Liver (tissue), 9 donors: ENCODE measurements around the gene ARL6IP4. TPM values are rescaled to one million over a fixed set of nuclear protein-coding genes. Genes with fewer than 3 reads are reported as not detected.

ENCODE experiments used
- DNase-seq: peaks from one replicate; pipeline ENCODE4 v3.0.0-alpha.2; 2017; ENCODE audit warnings: low spot score
- H3K27ac ChIP-seq, 2 donors: one replicate each; pipeline ENCODE4 v1.7.0; 2013; ENCODE audit warnings: inconsistent platforms in 2 of 2, low read length in 2 of 2, control low read depth in 1 of 2, low read depth in 1 of 2, mild to moderate bottlenecking in 1 of 2
- H3K27me3 ChIP-seq, 4 donors: one replicate each; pipeline versions ENCODE4 v1.6.1 to v1.7.0; 2013; ENCODE audit warnings: low read length in 3 of 4, inconsistent platforms in 1 of 4, mild to moderate bottlenecking in 1 of 4, moderate library complexity in 1 of 4; ENCODE audit not compliant: control insufficient read depth in 4 of 4, insufficient read depth in 4 of 4
- H3K36me3 ChIP-seq, 4 donors: one replicate each; pipeline versions ENCODE4 v1.6.1 to v1.7.0; 2013; ENCODE audit warnings: low read length in 3 of 4, mild to moderate bottlenecking in 3 of 4, low read depth in 1 of 4, moderate library complexity in 1 of 4; ENCODE audit not compliant: control insufficient read depth in 4 of 4, insufficient read depth in 3 of 4
- H3K4me1 ChIP-seq, 4 donors: one replicate each; pipeline versions ENCODE4 v1.6.1 to v1.7.0; 2013; ENCODE audit warnings: low read length in 3 of 4, mild to moderate bottlenecking in 3 of 4, moderate library complexity in 1 of 4; ENCODE audit not compliant: control insufficient read depth in 4 of 4, insufficient read depth in 4 of 4
- H3K4me3 ChIP-seq, 3 donors: one replicate each; pipeline versions ENCODE4 v1.6.1 to v1.7.0; 2013; ENCODE audit warnings: low read length in 3 of 3, control low read depth in 1 of 3, low read depth in 1 of 3, mild to moderate bottlenecking in 1 of 3
- H3K9ac ChIP-seq, 2 donors: one replicate each; pipeline ENCODE4 v1.7.0; 2013; ENCODE audit warnings: low read length in 2 of 2, mild to moderate bottlenecking in 2 of 2, moderate library complexity in 2 of 2, control low read depth in 1 of 2, low read depth in 1 of 2
- H3K9me3 ChIP-seq, 4 donors: one replicate each; pipeline versions ENCODE4 v1.6.1 to v1.7.0; 2013; ENCODE audit warnings: low read length in 3 of 4; ENCODE audit not compliant: control insufficient read depth in 4 of 4
- ATF3 ChIP-seq: IDR thresholded peaks from 2 replicates; pipeline ENCODE4 v1.6.1; 2016; ENCODE audit warnings: antibody characterized with exemption
- FOXA1 ChIP-seq: IDR thresholded peaks from 2 replicates; pipeline ENCODE4 v1.6.1; 2016; ENCODE audit warnings: antibody characterized with exemption
- FOXA2 ChIP-seq: IDR thresholded peaks from 2 replicates; pipeline ENCODE4 v1.6.1; 2016; ENCODE audit warnings: antibody characterized with exemption
- GABPA ChIP-seq, 2 donors: IDR thresholded peaks in 1 of 2; conservative IDR thresholded peaks in 1 of 2; 2 replicates each; pipeline ENCODE4 v1.6.1; 2016; ENCODE audit warnings: antibody characterized with exemption in 2 of 2, mild to moderate bottlenecking in 1 of 2, moderate library complexity in 1 of 2
- HNF4G ChIP-seq: IDR thresholded peaks from 2 replicates; pipeline ENCODE4 v1.6.1; 2016; ENCODE audit warnings: antibody characterized with exemption
- JUND ChIP-seq, 2 donors: IDR thresholded peaks; 2 replicates each; pipeline ENCODE4 v1.6.1; 2016; ENCODE audit warnings: antibody characterized with exemption in 2 of 2
- NR2F2 ChIP-seq: IDR thresholded peaks from 2 replicates; pipeline ENCODE4 v1.6.1; 2016; ENCODE audit warnings: antibody characterized with exemption
- RAD21 ChIP-seq, 2 donors: IDR thresholded peaks; 2 replicates each; pipeline ENCODE4 v1.6.1; 2016; ENCODE audit warnings: antibody characterized with exemption in 2 of 2, mild to moderate bottlenecking in 2 of 2
- REST ChIP-seq: IDR thresholded peaks from 2 replicates; pipeline ENCODE4 v1.6.1; 2016; ENCODE audit warnings: antibody characterized with exemption, mild to moderate bottlenecking
- RXRA ChIP-seq, 2 donors: IDR thresholded peaks; 2 replicates each; pipeline ENCODE4 v1.6.1; 2017 to 2018; ENCODE audit warnings: antibody characterized with exemption in 2 of 2, mild to moderate bottlenecking in 1 of 2
- SP1 ChIP-seq: IDR thresholded peaks from 2 replicates; pipeline ENCODE4 v1.6.1; 2018; ENCODE audit warnings: antibody characterized with exemption, mild to moderate bottlenecking
- TAF1 ChIP-seq: conservative IDR thresholded peaks from 2 replicates; pipeline ENCODE4 v1.6.1; 2016; ENCODE audit warnings: antibody characterized with exemption, mild to moderate bottlenecking
- YY1 ChIP-seq: IDR thresholded peaks from 2 replicates; pipeline ENCODE4 v1.6.1; 2016; ENCODE audit warnings: antibody characterized with exemption, mild to moderate bottlenecking
- WGBS: extraction: QIAGEN DNeasy Blood & Tissue Kit; methylation state at CpG from one replicate; pipeline ENCODE4 v1.1.7; 2013; 5-methylcytosine and 5-hydroxymethylcytosine counted together
- polyA plus RNA-seq, 2 donors: library from polyadenylated mRNA; stranded (reverse) in 1 of 2; unstranded in 1 of 2; fragments of 200-250 nt in 1 of 2; fragments of >200 nt in 1 of 2; fragmentation: Nextera tagmentation in 1 of 2; extraction: Ambion mirVana in 1 of 2; gene quantifications; one replicate each; pipeline versions ENCODE4 v1.2.1 to v1.2.3, GENCODE V29; 2013 to 2015
- total RNA-seq, 2 donors: library from RNA; depleted of rRNA; stranded (reverse); fragments of >200 nt; gene quantifications; one replicate each; pipeline ENCODE4 v1.2.3, GENCODE V29; 2014
- TF ChIP-seq, protein P1 (sequence below): fragments of 150-350 bp; IDR thresholded peaks from 2 replicates; pipeline ENCODE4 v1.5.1; 2017; ENCODE audit warnings: improper control_type of control experiment, low read depth, low read length; ENCODE audit not compliant: missing input control
- TF ChIP-seq, protein P2 (sequence below): IDR thresholded peaks from 2 replicates; pipeline ENCODE4 v1.6.1; 2016; ENCODE audit warnings: antibody characterized with exemption
- donor health status: healthy.
- donor health status: healthy.
- donor health status: healthy.
- donor health status: healthy.
- donor health status: healthy.

ARL6IP4 gene
- total and polyA plus RNA-seq, 4 donors, result 59.2 to 187 (median 121) TPM

DNA sequence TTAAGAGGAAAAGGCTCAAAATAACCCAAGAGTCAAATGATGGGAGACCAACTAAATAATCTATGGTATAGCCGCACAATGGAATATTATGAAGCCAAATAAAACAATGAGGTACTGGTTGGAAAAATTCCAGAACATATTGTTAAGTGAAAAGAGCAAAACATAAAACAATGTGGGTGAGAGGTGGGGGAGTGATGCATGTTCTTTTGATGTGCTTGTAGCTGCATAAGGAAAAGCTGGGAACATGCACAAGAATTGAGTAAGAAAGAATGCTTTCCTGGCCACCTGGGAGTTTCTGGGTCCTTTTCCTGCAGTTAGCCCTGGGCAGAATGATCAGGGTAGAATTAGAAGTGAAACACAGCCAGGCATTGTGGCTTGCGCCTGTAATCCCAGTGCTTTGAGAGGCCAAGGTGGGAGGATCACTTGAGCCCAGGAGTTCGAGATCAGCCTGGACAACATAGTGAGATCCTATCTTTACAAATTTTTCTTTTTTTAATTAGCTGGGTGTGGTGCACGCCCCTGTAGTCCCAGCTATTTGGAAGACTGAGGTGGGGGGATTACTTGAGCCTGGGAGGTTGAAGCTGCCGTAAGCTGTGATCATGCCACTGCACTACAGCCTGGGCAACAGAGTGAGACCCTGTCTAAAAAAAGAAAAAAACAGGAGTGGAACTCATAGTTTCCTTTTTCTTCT lies 22.1 kb upstream of the ARL6IP4 start:
- Histone ChIP-seq H3K27me3 (no peaks in the 10 kb centered on the region), H3K4me3 (no peak overlapping the region), H3K9me3 (no peaks in the 10 kb centered on the region), H3K4me1 (peaks cover 0 to 3% (median 1%) of the 10 kb centered on the region in 4 donors), H3K27ac (no peak overlapping the region), H3K9ac (no peak overlapping the region), H3K36me3 (peaks cover 0 to 1% (median 0%) of the 10 kb centered on the region in 4 donors)
- TF ChIP-seq ATF3, result no peak
- TF ChIP-seq RXRA (IDR thresholded peaks at IDR 0.05), result no peak
- no peak for TF ChIP-seq FOXA2
- TF ChIP-seq YY1, result no peak
- TF ChIP-seq, protein P1, sequence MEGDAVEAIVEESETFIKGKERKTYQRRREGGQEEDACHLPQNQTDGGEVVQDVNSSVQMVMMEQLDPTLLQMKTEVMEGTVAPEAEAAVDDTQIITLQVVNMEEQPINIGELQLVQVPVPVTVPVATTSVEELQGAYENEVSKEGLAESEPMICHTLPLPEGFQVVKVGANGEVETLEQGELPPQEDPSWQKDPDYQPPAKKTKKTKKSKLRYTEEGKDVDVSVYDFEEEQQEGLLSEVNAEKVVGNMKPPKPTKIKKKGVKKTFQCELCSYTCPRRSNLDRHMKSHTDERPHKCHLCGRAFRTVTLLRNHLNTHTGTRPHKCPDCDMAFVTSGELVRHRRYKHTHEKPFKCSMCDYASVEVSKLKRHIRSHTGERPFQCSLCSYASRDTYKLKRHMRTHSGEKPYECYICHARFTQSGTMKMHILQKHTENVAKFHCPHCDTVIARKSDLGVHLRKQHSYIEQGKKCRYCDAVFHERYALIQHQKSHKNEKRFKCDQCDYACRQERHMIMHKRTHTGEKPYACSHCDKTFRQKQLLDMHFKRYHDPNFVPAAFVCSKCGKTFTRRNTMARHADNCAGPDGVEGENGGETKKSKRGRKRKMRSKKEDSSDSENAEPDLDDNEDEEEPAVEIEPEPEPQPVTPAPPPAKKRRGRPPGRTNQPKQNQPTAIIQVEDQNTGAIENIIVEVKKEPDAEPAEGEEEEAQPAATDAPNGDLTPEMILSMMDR, result no peak
- WGBS, result 94% methylated on average over 5 of the region's 5 CpGs
- DNase-seq, result no peak

DNA sequence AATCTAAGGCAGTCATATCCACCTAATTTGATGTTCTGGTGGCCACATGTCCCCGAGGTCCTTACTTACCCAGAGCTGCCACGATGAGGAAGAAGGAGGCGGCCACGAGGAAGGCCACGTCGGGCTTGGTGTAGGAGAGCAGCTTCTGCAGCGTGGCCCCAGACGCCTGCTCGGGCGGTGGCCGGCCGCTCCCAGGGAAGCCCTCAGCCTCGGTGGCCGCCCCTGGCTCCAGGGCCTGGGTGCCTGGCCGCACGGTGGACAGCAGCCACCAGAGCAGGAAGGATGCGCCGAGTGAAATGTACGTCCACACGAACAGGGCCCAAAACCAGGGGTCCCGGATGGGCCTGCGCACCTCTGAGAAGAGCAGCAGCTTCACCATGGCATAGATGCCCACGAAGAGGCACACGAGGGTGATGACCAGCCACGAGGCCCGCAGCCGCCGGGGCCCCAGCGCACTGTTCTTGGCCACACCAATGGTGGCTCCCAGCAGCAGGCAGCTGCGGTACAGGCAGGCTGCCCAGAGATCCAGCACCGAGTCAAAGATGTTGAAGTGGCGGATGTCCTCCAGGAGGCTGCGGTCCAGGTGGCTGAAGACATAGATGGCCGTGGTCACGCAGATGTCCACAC lies 20.8 kb upstream of the ARL6IP4 start:
- Histone ChIP-seq H3K4me3 (no peak overlapping the region), H3K4me1 (peaks cover 0 to 3% (median 1%) of the 10 kb centered on the region in 4 donors), H3K27me3 (no peaks in the 10 kb centered on the region), H3K27ac (no peak overlapping the region), H3K9ac (no peak overlapping the region), H3K9me3 (no peaks in the 10 kb centered on the region), H3K36me3 (peaks cover 0 to 1% (median 0%) of the 10 kb centered on the region in 4 donors)
- 96% methylated on average over 35 of the region's 35 CpGs for WGBS
- no peak for DNase-seq
- TF ChIP-seq FOXA2 (no peak), YY1 (no peak), ATF3 (no peak), TAF1 (no peak), SP1 (no peak), FOXA1 (no peak), HNF4G (no peak), GABPA (IDR thresholded peaks at IDR 0.05 in 1 of 2, conservative IDR thresholded peaks at IDR 0.05 in 1 of 2) (no peak), RXRA (IDR thresholded peaks at IDR 0.05) (no peak), RAD21 (IDR thresholded peaks at IDR 0.05) (no peak), NR2F2 (no peak)
- TF ChIP-seq, protein P2, sequence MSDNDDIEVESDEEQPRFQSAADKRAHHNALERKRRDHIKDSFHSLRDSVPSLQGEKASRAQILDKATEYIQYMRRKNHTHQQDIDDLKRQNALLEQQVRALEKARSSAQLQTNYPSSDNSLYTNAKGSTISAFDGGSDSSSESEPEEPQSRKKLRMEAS, result no peak

- 96% methylated on average over 8 of the region's 8 CpGs for WGBS
- Histone ChIP-seq H3K27me3 (no peaks in the 10 kb centered on the region), H3K4me3 (no peak overlapping the region), H3K9me3 (no peaks in the 10 kb centered on the region), H3K36me3 (peaks cover 0 to 1% (median 0%) of the 10 kb centered on the region in 4 donors), H3K9ac (no peak overlapping the region), H3K27ac (no peak overlapping the region), H3K4me1 (peaks cover 0 to 3% (median 1%) of the 10 kb centered on the region in 4 donors)
- DNase-seq, result no peak
- TF ChIP-seq JUND (IDR thresholded peaks at IDR 0.05), result no peak
- TF ChIP-seq, protein P1, result no peak
- no peak for TF ChIP-seq FOXA1
- TF ChIP-seq RAD21 (IDR thresholded peaks at IDR 0.05), result no peak
- TF ChIP-seq REST, result no peak
- TF ChIP-seq SP1, result no peak
- TF ChIP-seq, protein P2, result no peak
- no peak for TF ChIP-seq RXRA (IDR thresholded peaks at IDR 0.05)
- no peak for TF ChIP-seq GABPA (IDR thresholded peaks at IDR 0.05 in 1 of 2, conservative IDR thresholded peaks at IDR 0.05 in 1 of 2)
- TF ChIP-seq NR2F2, result no peak
Observed at GRCh38 chr12:122960193-122960569, 20.3 kb upstream of the ARL6IP4 start.
